PC-9 (cell line): Measurements from ENCODE around the gene KIF5A. TPM values are rescaled to one million over a fixed set of nuclear protein-coding genes. Genes with fewer than 3 reads are reported as not detected.
A peak's percentile ranks its signal among the peaks of the same experiment; 100 is the strongest.

ENCODE experiments used
- BruUV-seq: library from RNA; stranded (reverse); fragments of 400-500 nt; replicated peaks from 2 replicates; lab custom pipeline; 2021; lab: Mats Ljungman, UMichigan
- CTCF ChIA-PET: fragments of 300-600 bp; sonication (Branson Sonifier 250); formaldehyde crosslinking; loops from one replicate; lab custom pipeline; 2022; ENCODE audit warnings: antibody characterized with exemption; lab: Charles Lee
- POLR2A ChIA-PET: fragments of 300-600 bp; sonication (Branson Sonifier 250); formaldehyde crosslinking; loops from one replicate; lab custom pipeline; 2022; ENCODE audit warnings: antibody characterized with exemption; ENCODE audit not compliant: unreplicated experiment; lab: Charles Lee
- DNase-seq, 2 experiments: peaks; one replicate each; pipeline versions ENCODE4 v3.0.0 to v3.0.0-alpha.2; 2015 to 2022; ENCODE audit warnings: mixed read lengths in 1 of 2
- H2AFZ ChIP-seq: fragments of 200-600 bp; sonication (generic); 2 replicates; pipeline ENCODE4 v1.8.1; 2017; ENCODE audit warnings: antibody characterized with exemption
- H3F3A ChIP-seq: fragments of 200-600 bp; sonication (generic); 2 replicates; pipeline ENCODE4 v1.8.1; 2017; ENCODE audit warnings: antibody characterized with exemption, mild to moderate bottlenecking, low read depth; ENCODE audit not compliant: insufficient read depth
- H3K27ac ChIP-seq: fragments of 200-600 bp; sonication (generic); 2 replicates; pipeline ENCODE4 v1.6.1; 2016; ENCODE audit warnings: mixed run types
- H3K27me3 ChIP-seq: fragments of 200-600 bp; sonication (generic); 2 replicates; pipeline ENCODE4 v1.6.1; 2016; ENCODE audit warnings: low read depth, mixed run types; ENCODE audit not compliant: insufficient read depth
- H3K36me3 ChIP-seq: fragments of 200-600 bp; sonication (generic); 2 replicates; pipeline ENCODE4 v1.6.1; 2016; ENCODE audit warnings: low read depth, mixed run types
- H3K4me1 ChIP-seq: fragments of 200-600 bp; sonication (generic); replicated peaks from 2 replicates; pipeline ENCODE4 v1.6.1; 2016; ENCODE audit warnings: mixed run types; ENCODE audit not compliant: insufficient read depth
- H3K4me2 ChIP-seq: fragments of 200-600 bp; sonication (generic); 2 replicates; pipeline ENCODE4 v1.6.1; 2017; ENCODE audit warnings: mixed run types
- H3K4me3 ChIP-seq: fragments of 200-600 bp; sonication (generic); 2 replicates; pipeline ENCODE4 v1.6.1; 2016; ENCODE audit warnings: mixed run types
- H3K79me2 ChIP-seq: fragments of 200-600 bp; sonication (generic); 2 replicates; pipeline ENCODE4 v1.6.1; 2017; ENCODE audit warnings: low read depth, mixed run types
- H3K9me2 ChIP-seq: fragments of 200-600 bp; sonication (generic); 2 replicates; pipeline ENCODE4 v1.8.1; 2017; ENCODE audit warnings: mild to moderate bottlenecking; ENCODE audit not compliant: insufficient read depth
- H3K9me3 ChIP-seq: fragments of 200-600 bp; sonication (generic); 2 replicates; pipeline ENCODE4 v1.8.1; 2016; ENCODE audit warnings: low read depth; ENCODE audit not compliant: insufficient read depth
- H4K20me1 ChIP-seq: fragments of 200-600 bp; sonication (generic); 2 replicates; pipeline ENCODE4 v1.8.1; 2017; ENCODE audit not compliant: insufficient read depth
- CTCF ChIP-seq: fragments of 200-600 bp; sonication (generic); conservative IDR thresholded peaks from 2 replicates; pipeline ENCODE4 v1.6.1; 2017; ENCODE audit warnings: mixed run types, antibody characterized with exemption, mild to moderate bottlenecking, moderate library complexity
- EZH2 ChIP-seq: fragments of 200-600 bp; sonication (generic); IDR thresholded peaks from 2 replicates; pipeline ENCODE4 v1.8.0; 2017; ENCODE audit warnings: antibody characterized with exemption, low read depth
- intact Hi-C: fragments of 100-400 bp; cut with micrococcal nuclease; formaldehyde crosslinking; loops from one replicate; pipeline ENCODE4 v1.10.0; 2022; ENCODE audit not compliant: unreplicated experiment
- total RNA-seq: library from RNA; stranded (reverse); gene quantifications from 2 replicates; pipeline ENCODE4 v1.2.3, GENCODE V29; 2021

KIF5A gene
- total RNA-seq, 1 experiment from 2014 or later = 0.07 TPM

GRCh38 chr12:57590864-57591781, 41.3 kb downstream of the KIF5A start, which contains the start of gene PIP4K2C:
PIP4K2C (plus strand) TSS chr12:57591192; CDS start chr12:57591290, 98 bp downstream.
- H3K9me3 ChIP-seq = no peaks in the 10 kb centered on the region
- H4K20me1 ChIP-seq = no peaks in the 10 kb centered on the region
- peaks cover 15% of the 10 kb centered on the region for H3K4me1 ChIP-seq
- no peaks in the 10 kb centered on the region for H3K9me2 ChIP-seq
- DNase-seq = peak; percentile 76 to 86
- peak within 1 kb of the TSS; percentile 95 for H3K4me2 ChIP-seq
- peaks cover 13% of the 10 kb centered on the region for H3K36me3 ChIP-seq
- no peak within 1 kb of the TSS for H3K27ac ChIP-seq
- H2AFZ ChIP-seq = peak within 1 kb of the TSS; percentile 99
- peak within 1 kb of the TSS; percentile 97 for H3K4me3 ChIP-seq
- TF ChIP-seq EZH2 = no peak
- TF ChIP-seq CTCF = no peak
- H3K79me2 ChIP-seq = peaks cover 23% of the 10 kb centered on the region
- H3K27me3 ChIP-seq = peaks cover 13% of the 10 kb centered on the region
- ChIA-PET POLR2A (interaction anchor here (0.6 kb wide), 1 partner anchor 44 kb away, joined by 6 read pairs; the partner anchor contains the start of gene DCTN2), CTCF (interaction anchor here (0.6 to 1.3 kb wide), 2 partner anchors 8 to 584 kb away, joined by 4 to 17 read pairs; no protein-coding TSS in a partner anchor)
- BruUV-seq = no TSS peak
- intact Hi-C loops = loop anchor here (1.0 to 10.0 kb wide), 3 partner anchors 13 to 134 kb away; partner anchors contain the start of genes DCTN2 and DTX3
- H3F3A ChIP-seq = no peaks in the 10 kb centered on the region

- BruUV-seq = TSS peak; percentile 55
- no peak overlapping the region for H3K27ac ChIP-seq
These were observed 42.0 kb downstream of the KIF5A start for GRCh38 chr12:57591782-57592325.

More at GRCh38 chr12:57591782-57592325, 42.0 kb downstream of the KIF5A start:
- Histone ChIP-seq H3K27me3 (peaks cover 10% of the 10 kb centered on the region), H3K79me2 (peaks cover 23% of the 10 kb centered on the region), H2AFZ (peak overlapping the region; percentile 99), H3K9me2 (no peaks in the 10 kb centered on the region), H3K4me2 (peak overlapping the region; percentile 95), H3F3A (no peaks in the 10 kb centered on the region), H3K9me3 (no peaks in the 10 kb centered on the region), H4K20me1 (no peaks in the 10 kb centered on the region), H3K4me3 (peak overlapping the region; percentile 97), H3K36me3 (peaks cover 18% of the 10 kb centered on the region), H3K4me1 (peaks cover 15% of the 10 kb centered on the region)
- CTCF ChIA-PET = interaction anchor here (1.3 kb wide), 1 partner anchor 8 kb away, joined by 4 read pairs; no protein-coding TSS in a partner anchor
- intact Hi-C loops = loop anchor here (1.0 to 10.0 kb wide), 3 partner anchors 12 to 133 kb away; partner anchors contain the start of genes DCTN2 and DTX3
- POLR2A ChIA-PET = interaction anchor here (0.6 kb wide), 1 partner anchor 36 kb away, joined by 3 read pairs; no protein-coding TSS in a partner anchor
- no peak for DNase-seq
- no peak for TF ChIP-seq EZH2
- TF ChIP-seq CTCF = no peak
